ENCODE data around the gene ENPP6. TPM values are rescaled to one million over a fixed set of nuclear protein-coding genes. Genes with fewer than 3 reads are reported as not detected.
"Not testable (repeated sequence)": the region's sequence is repeated elsewhere in the genome, so short reads cannot be mapped to it uniquely, and the experiment has no call there.

The ENPP6 gene
- total and polyA plus RNA-seq, 4 donors, result 0.05 to 0.08 (median 0.05) TPM; not detected in 1

GRCh38 chr4:184053434-184053833 lies 164.2 kb downstream of the ENPP6 start:
- H3K4me3 ChIP-seq (ENCODE audit: low read depth in 1 of 3, low read length in 3 of 3), result no peak overlapping the region
- 88% methylated on average over 5 of the region's 5 CpGs for WGBS
- no peaks in the 10 kb centered on the region for H3K9me3 ChIP-seq (ENCODE audit: control insufficient read depth in 4 of 4, low read length in 3 of 4)
- H3K27me3 ChIP-seq (ENCODE audit: control insufficient read depth in 4 of 4, insufficient read depth in 4 of 4, low read length in 3 of 4), result no peaks in the 10 kb centered on the region
- no peak overlapping the region for H3K9ac ChIP-seq (ENCODE audit: low read depth in 1 of 2, low read length in 2 of 2)
- H3K36me3 ChIP-seq (ENCODE audit: control insufficient read depth in 4 of 4, insufficient read depth in 3 of 4, low read depth in 1 of 4, low read length in 3 of 4), result no peaks in the 10 kb centered on the region
- H3K27ac ChIP-seq (ENCODE audit: low read depth in 1 of 2, low read length in 2 of 2), result no peak overlapping the region
- DNase-seq (ENCODE audit: low spot score), result no peak
- no peak for TF ChIP-seq YY1 (IDR thresholded peaks at IDR 0.05)
- no peak for TF ChIP-seq SP1 (IDR thresholded peaks at IDR 0.05)
- TF ChIP-seq TAF1 (conservative IDR thresholded peaks at IDR 0.05), result no peak
- no peaks in the 10 kb centered on the region for H3K4me1 ChIP-seq (ENCODE audit: control insufficient read depth in 4 of 4, insufficient read depth in 4 of 4, low read length in 3 of 4)

GRCh38 chr4:184052616-184053015 lies 165.1 kb downstream of the ENPP6 start:
- no peak for DNase-seq (ENCODE audit: low spot score)
- WGBS, result 85% methylated on average over 2 of the region's 2 CpGs
- H3K4me3 ChIP-seq (ENCODE audit: low read depth in 1 of 3, low read length in 3 of 3), result no peak overlapping the region

GRCh38 chr4:184051262-184051661 lies 166.4 kb downstream of the ENPP6 start:
- H3K36me3 ChIP-seq (ENCODE audit: control insufficient read depth in 4 of 4, insufficient read depth in 3 of 4, low read depth in 1 of 4, low read length in 3 of 4); DNase-seq (ENCODE audit: low spot score); H3K9ac ChIP-seq (ENCODE audit: low read depth in 1 of 2, low read length in 2 of 2); H3K27ac ChIP-seq (ENCODE audit: low read depth in 1 of 2, low read length in 2 of 2); H3K27me3 ChIP-seq (ENCODE audit: control insufficient read depth in 4 of 4, insufficient read depth in 4 of 4, low read length in 3 of 4); H3K9me3 ChIP-seq (ENCODE audit: control insufficient read depth in 4 of 4, low read length in 3 of 4); H3K4me1 ChIP-seq (ENCODE audit: control insufficient read depth in 4 of 4, insufficient read depth in 4 of 4, low read length in 3 of 4); H3K4me3 ChIP-seq (ENCODE audit: low read depth in 1 of 3, low read length in 3 of 3): not testable (repeated sequence)
- 99% methylated on average over 4 of the region's 4 CpGs for WGBS

More at GRCh38 chr4:184052616-184053015, 165.1 kb downstream of the ENPP6 start:
- Histone ChIP-seq H3K27ac (ENCODE audit: low read depth in 1 of 2, low read length in 2 of 2) (no peak overlapping the region), H3K4me1 (ENCODE audit: control insufficient read depth in 4 of 4, insufficient read depth in 4 of 4, low read length in 3 of 4) (no peaks in the 10 kb centered on the region), H3K9ac (ENCODE audit: low read depth in 1 of 2, low read length in 2 of 2) (no peak overlapping the region), H3K36me3 (ENCODE audit: control insufficient read depth in 4 of 4, insufficient read depth in 3 of 4, low read depth in 1 of 4, low read length in 3 of 4) (no peaks in the 10 kb centered on the region), H3K9me3 (ENCODE audit: control insufficient read depth in 4 of 4, low read length in 3 of 4) (no peaks in the 10 kb centered on the region), H3K27me3 (ENCODE audit: control insufficient read depth in 4 of 4, insufficient read depth in 4 of 4, low read length in 3 of 4) (no peaks in the 10 kb centered on the region)
- no peak for TF ChIP-seq FOXA1 (IDR thresholded peaks at IDR 0.05)
- no peak for TF ChIP-seq EGR1 (IDR thresholded peaks at IDR 0.05; ENCODE audit: low read depth in 2 of 2)
- TF ChIP-seq RAD21 (IDR thresholded peaks at IDR 0.05), result no peak
- TF ChIP-seq, protein P1, sequence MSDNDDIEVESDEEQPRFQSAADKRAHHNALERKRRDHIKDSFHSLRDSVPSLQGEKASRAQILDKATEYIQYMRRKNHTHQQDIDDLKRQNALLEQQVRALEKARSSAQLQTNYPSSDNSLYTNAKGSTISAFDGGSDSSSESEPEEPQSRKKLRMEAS (IDR thresholded peaks at IDR 0.05), result no peak
- TF ChIP-seq, protein P2, sequence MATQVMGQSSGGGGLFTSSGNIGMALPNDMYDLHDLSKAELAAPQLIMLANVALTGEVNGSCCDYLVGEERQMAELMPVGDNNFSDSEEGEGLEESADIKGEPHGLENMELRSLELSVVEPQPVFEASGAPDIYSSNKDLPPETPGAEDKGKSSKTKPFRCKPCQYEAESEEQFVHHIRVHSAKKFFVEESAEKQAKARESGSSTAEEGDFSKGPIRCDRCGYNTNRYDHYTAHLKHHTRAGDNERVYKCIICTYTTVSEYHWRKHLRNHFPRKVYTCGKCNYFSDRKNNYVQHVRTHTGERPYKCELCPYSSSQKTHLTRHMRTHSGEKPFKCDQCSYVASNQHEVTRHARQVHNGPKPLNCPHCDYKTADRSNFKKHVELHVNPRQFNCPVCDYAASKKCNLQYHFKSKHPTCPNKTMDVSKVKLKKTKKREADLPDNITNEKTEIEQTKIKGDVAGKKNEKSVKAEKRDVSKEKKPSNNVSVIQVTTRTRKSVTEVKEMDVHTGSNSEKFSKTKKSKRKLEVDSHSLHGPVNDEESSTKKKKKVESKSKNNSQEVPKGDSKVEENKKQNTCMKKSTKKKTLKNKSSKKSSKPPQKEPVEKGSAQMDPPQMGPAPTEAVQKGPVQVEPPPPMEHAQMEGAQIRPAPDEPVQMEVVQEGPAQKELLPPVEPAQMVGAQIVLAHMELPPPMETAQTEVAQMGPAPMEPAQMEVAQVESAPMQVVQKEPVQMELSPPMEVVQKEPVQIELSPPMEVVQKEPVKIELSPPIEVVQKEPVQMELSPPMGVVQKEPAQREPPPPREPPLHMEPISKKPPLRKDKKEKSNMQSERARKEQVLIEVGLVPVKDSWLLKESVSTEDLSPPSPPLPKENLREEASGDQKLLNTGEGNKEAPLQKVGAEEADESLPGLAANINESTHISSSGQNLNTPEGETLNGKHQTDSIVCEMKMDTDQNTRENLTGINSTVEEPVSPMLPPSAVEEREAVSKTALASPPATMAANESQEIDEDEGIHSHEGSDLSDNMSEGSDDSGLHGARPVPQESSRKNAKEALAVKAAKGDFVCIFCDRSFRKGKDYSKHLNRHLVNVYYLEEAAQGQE (IDR thresholded peaks at IDR 0.05), result no peak

- peaks cover 0 to 10% (median 7%) of the 10 kb centered on the region in 4 donors for H3K9me3 ChIP-seq (ENCODE audit: control insufficient read depth in 4 of 4, low read length in 3 of 4)
Observed at GRCh38 chr4:184046148-184046547, 171.5 kb downstream of the ENPP6 start.

More at GRCh38 chr4:184046148-184046547, 171.5 kb downstream of the ENPP6 start:
- Histone ChIP-seq H3K9ac (ENCODE audit: low read depth in 1 of 2, low read length in 2 of 2) (no peak overlapping the region), H3K4me1 (ENCODE audit: control insufficient read depth in 4 of 4, insufficient read depth in 4 of 4, low read length in 3 of 4) (no peaks in the 10 kb centered on the region), H3K27me3 (ENCODE audit: control insufficient read depth in 4 of 4, insufficient read depth in 4 of 4, low read length in 3 of 4) (no peaks in the 10 kb centered on the region), H3K4me3 (ENCODE audit: low read depth in 1 of 3, low read length in 3 of 3) (no peak overlapping the region), H3K27ac (ENCODE audit: low read depth in 1 of 2, low read length in 2 of 2) (no peak overlapping the region), H3K36me3 (ENCODE audit: control insufficient read depth in 4 of 4, insufficient read depth in 3 of 4, low read depth in 1 of 4, low read length in 3 of 4) (no peaks in the 10 kb centered on the region)
- 61% methylated on average over 1 of the region's 1 CpG for WGBS
- DNase-seq (ENCODE audit: low spot score), result no peak
- TF ChIP-seq TAF1 (conservative IDR thresholded peaks at IDR 0.05) (no peak), SP1 (IDR thresholded peaks at IDR 0.05) (no peak), RAD21 (IDR thresholded peaks at IDR 0.05) (no peak), ATF3 (IDR thresholded peaks at IDR 0.05) (no peak), GABPA (IDR thresholded peaks at IDR 0.05 in 1 of 2, conservative IDR thresholded peaks at IDR 0.05 in 1 of 2) (no peak), JUND (IDR thresholded peaks at IDR 0.05) (no peak), FOXA2 (IDR thresholded peaks at IDR 0.05) (no peak)
- TF ChIP-seq, protein P1 (IDR thresholded peaks at IDR 0.05), result no peak
